ENCODE data around the gene TXNRD2.

TXNRD2 gene

GRCh38 chr22:19988331-19988808, 46.8 kb upstream of the TXNRD2 start:
- DNase-seq (ENCODE audit: low spot score) = no peak
- no peak for TF ChIP-seq CTCF (IDR thresholded peaks at IDR 0.05; ENCODE audit: borderline replicate concordance, control extremely low read depth, extremely low read depth, insufficient read depth, missing control alignments)
- in situ Hi-C loops (cut with MboI; ENCODE audit: low sequenced_read_pairs, unreplicated experiment) = no loop called here

GRCh38 chr22:19987394-19988306, 46.0 kb upstream of the TXNRD2 start:
- in situ Hi-C loops (cut with MboI; ENCODE audit: low sequenced_read_pairs, unreplicated experiment) = no loop called here
- TF ChIP-seq CTCF (IDR thresholded peaks at IDR 0.05; ENCODE audit: borderline replicate concordance, control extremely low read depth, extremely low read depth, insufficient read depth, missing control alignments) = no peak
- DNase-seq (ENCODE audit: low spot score) = no peak

DNA sequence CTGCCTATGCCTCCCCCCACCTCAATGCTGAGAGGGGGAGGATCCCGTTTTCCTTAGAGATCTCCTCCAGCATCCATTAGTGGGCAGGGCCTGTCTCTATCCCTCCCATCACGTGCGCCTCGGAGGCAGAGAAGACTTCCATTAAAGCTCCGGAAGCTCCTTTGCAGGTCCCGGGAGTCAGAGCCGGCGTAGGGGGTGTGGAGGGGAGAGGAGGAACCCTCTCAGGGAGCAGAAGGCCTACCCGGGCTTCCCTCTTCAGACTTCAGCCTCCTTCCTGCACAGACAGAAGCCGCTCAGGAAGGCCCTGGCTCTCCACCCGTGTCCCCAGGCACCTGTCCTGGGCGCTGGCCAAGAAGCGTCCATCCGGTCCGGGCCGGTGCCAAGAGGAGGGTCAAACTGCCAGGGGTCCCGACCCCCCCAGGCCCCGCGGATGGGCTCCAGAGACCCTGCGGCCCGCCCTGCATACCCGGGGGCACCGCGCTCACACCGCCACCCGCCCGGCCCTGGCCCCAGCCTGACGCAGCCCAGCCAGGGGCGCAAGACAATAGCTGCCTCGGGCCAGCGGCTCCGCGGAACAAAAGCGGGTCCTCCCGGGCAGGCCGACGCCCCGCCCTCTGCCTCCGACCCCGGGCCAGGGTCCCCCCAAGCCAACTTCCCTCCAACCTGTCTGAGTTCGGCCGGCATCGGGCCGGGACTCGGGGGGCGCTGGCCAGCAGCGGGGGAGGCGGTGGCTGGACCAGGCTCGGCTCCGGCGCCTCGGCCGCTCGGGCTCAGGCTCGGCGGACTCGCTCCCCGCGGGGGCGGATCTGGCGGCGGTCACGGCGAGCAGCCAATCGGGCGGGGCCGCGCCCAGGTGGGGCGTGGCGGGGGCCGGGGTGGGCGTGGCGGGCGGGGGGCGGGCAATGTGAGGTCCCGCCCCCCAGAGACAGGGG, 45.1 kb upstream of the TXNRD2 start:
- in situ Hi-C loops (cut with MboI; ENCODE audit: low sequenced_read_pairs, unreplicated experiment) = no loop called here
- peak; percentile 98 for DNase-seq (ENCODE audit: low spot score)
- no peak for TF ChIP-seq CTCF (IDR thresholded peaks at IDR 0.05; ENCODE audit: borderline replicate concordance, control extremely low read depth, extremely low read depth, insufficient read depth, missing control alignments)

- DNase-seq (ENCODE audit: low spot score) = no peak
- TF ChIP-seq CTCF (IDR thresholded peaks at IDR 0.05; ENCODE audit: borderline replicate concordance, control extremely low read depth, extremely low read depth, insufficient read depth, missing control alignments) = no peak
- in situ Hi-C loops (cut with MboI; ENCODE audit: low sequenced_read_pairs, unreplicated experiment) = no loop called here
Measured at GRCh38 chr22:19986011-19986409, 44.4 kb upstream of the TXNRD2 start.

- in situ Hi-C loops (cut with MboI; ENCODE audit: low sequenced_read_pairs, unreplicated experiment) = no loop called here
Measured at GRCh38 chr22:19984851-19985811, 43.5 kb upstream of the TXNRD2 start.

More at GRCh38 chr22:19984851-19985811, 43.5 kb upstream of the TXNRD2 start:
- no peak for DNase-seq (ENCODE audit: low spot score)
- TF ChIP-seq CTCF (IDR thresholded peaks at IDR 0.05; ENCODE audit: borderline replicate concordance, control extremely low read depth, extremely low read depth, insufficient read depth, missing control alignments) = no peak
